SK-N-SH (cell line): ENCODE results near the gene RAB42.

Experiments
- CTCF ChIP-seq: fragments of 200-600 bp; sonication (generic); IDR thresholded peaks from 2 replicates; pipeline ENCODE4 v1.6.1; 2017; ENCODE audit warnings: antibody characterized with exemption, mild to moderate bottlenecking, moderate library complexity
- EZH2phosphoT487 ChIP-seq: fragments of 200-600 bp; sonication (generic); IDR thresholded peaks from 2 replicates; pipeline ENCODE4 v1.6.1; 2017; ENCODE audit warnings: low read depth, mixed run types, mild to moderate bottlenecking, antibody characterized with exemption, moderate library complexity, borderline replicate concordance
- FOXM1 ChIP-seq: IDR thresholded peaks from 2 replicates; pipeline ENCODE4 v1.4.0; 2012; ENCODE audit warnings: low read depth, mild to moderate bottlenecking
- REST ChIP-seq: IDR thresholded peaks from 2 replicates; pipeline ENCODE4 v1.6.1; 2012; ENCODE audit warnings: mild to moderate bottlenecking, low read depth, low read length, moderate library complexity
- USF1 ChIP-seq: IDR thresholded peaks from 2 replicates; pipeline ENCODE4 v1.4.0; 2012; ENCODE audit warnings: low read depth, borderline replicate concordance
- YY1 ChIP-seq: IDR thresholded peaks from 2 replicates; pipeline ENCODE4 v1.4.0; 2012; ENCODE audit warnings: low read depth, mild to moderate bottlenecking

- TF ChIP-seq EZH2phosphoT487 (no peak), YY1 (no peak), CTCF (no peak), REST (no peak), USF1 (no peak), FOXM1 (no peak)
Measured at GRCh38 chr1:28604962-28605361, 12.9 kb downstream of the RAB42 start.
